ENCODE measurements around the gene FILIP1.

DNA sequence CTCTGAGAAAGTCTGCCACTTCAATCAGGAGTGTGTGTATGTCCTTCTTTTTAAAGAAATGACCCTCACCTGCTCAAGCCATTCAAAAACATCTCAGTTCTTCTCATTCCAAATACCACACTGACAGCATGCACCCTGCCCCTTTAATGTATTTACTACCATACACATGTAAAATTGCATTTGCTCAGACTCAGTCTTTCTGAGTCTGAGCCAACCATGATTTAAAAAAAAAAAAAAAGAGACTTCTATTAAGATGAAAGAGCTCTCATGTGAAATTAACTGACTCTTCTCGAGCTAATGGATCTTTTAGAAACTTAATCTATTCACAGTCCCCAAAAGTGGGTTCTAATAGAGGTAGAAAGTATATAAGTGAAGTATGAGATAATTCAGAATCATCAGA lies 1.4 kb upstream of the FILIP1 start:
- TF ChIP-seq, protein P1, sequence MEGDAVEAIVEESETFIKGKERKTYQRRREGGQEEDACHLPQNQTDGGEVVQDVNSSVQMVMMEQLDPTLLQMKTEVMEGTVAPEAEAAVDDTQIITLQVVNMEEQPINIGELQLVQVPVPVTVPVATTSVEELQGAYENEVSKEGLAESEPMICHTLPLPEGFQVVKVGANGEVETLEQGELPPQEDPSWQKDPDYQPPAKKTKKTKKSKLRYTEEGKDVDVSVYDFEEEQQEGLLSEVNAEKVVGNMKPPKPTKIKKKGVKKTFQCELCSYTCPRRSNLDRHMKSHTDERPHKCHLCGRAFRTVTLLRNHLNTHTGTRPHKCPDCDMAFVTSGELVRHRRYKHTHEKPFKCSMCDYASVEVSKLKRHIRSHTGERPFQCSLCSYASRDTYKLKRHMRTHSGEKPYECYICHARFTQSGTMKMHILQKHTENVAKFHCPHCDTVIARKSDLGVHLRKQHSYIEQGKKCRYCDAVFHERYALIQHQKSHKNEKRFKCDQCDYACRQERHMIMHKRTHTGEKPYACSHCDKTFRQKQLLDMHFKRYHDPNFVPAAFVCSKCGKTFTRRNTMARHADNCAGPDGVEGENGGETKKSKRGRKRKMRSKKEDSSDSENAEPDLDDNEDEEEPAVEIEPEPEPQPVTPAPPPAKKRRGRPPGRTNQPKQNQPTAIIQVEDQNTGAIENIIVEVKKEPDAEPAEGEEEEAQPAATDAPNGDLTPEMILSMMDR (conservative IDR thresholded peaks at IDR 0.05; ENCODE audit: low read length), result no peak
- no peak for TF ChIP-seq EZH2phosphoT487 (IDR thresholded peaks at IDR 0.05; ENCODE audit: borderline replicate concordance)

All from Loucy (cell line).